GM12864 (cell line): ENCODE measurements around the gene COP1.

Experiments used
- DNase-seq: peaks from one replicate; pipeline ENCODE4 v3.0.0-alpha.2; 2011; ENCODE audit warnings: low read depth
- H3K4me3 ChIP-seq: 2 replicates; pipeline ENCODE4 v1.5.1; 2011; ENCODE audit warnings: mild to moderate bottlenecking, low read depth, low read length, control low read depth
- CTCF ChIP-seq: IDR thresholded peaks from 2 replicates; pipeline ENCODE4 v1.5.1; 2011; ENCODE audit warnings: low read depth, mild to moderate bottlenecking, moderate library complexity, low read length, control low read depth, inconsistent platforms; ENCODE audit errors: missing control alignments

COP1 gene

GRCh38 chr1:176165573-176165972, 41.5 kb downstream of the COP1 start:
- no peak for TF ChIP-seq CTCF
- no peak for DNase-seq
- no peak overlapping the region for H3K4me3 ChIP-seq

- DNase-seq: no peak
- TF ChIP-seq CTCF: no peak
Observed at GRCh38 chr1:176164014-176164678, 42.9 kb downstream of the COP1 start.

GRCh38 chr1:176159993-176160392, 47.1 kb downstream of the COP1 start:
- no peak for TF ChIP-seq CTCF
- H3K4me3 ChIP-seq: no peak overlapping the region
- no peak for DNase-seq

More at GRCh38 chr1:176164014-176164678, 42.9 kb downstream of the COP1 start:
- no peak overlapping the region for H3K4me3 ChIP-seq

- TF ChIP-seq CTCF: no peak
- H3K4me3 ChIP-seq: no peak overlapping the region
- DNase-seq: no peak
Observed at GRCh38 chr1:176157995-176158394, 49.1 kb downstream of the COP1 start.

GRCh38 chr1:176149939-176150807, 56.9 kb downstream of the COP1 start:
- no peak for TF ChIP-seq CTCF
- H3K4me3 ChIP-seq: no peak overlapping the region
- DNase-seq: no peak

GRCh38 chr1:176144526-176144925, 62.6 kb downstream of the COP1 start:
- no peak overlapping the region for H3K4me3 ChIP-seq
- DNase-seq: no peak
- no peak for TF ChIP-seq CTCF
